ENCODE data around the gene GSN. TPM values are rescaled to one million over a fixed set of nuclear protein-coding genes. Genes with fewer than 3 reads are reported as not detected.

The GSN gene
- total and polyA plus RNA-seq, 10 of the 15 experiments (the other 5 are each of a cell fraction or from before 2014, with no cell fraction given), result 0.66 to 9.2 (median 6.2) TPM

DNA sequence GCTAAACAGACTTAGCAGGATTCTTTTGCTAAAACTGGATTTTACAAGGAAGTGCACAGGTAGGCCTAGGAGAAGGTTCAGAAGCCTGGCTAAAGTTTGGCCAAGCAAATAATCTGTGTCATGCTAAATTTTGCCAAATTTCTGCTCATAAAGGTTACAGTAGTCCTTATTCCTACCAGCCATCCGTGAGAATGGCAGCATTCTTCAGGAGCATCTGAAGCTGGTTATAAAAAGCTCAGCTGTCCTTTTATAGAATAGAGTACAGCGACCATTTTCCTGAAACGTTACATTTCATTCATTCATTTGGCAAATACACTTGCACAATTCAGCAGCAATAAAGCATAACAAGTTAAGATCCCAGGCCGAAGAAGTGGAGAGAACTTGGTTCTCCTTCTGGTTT is 6.9 kb downstream of the GSN start (continued):
- TF ChIP-seq, protein P1, sequence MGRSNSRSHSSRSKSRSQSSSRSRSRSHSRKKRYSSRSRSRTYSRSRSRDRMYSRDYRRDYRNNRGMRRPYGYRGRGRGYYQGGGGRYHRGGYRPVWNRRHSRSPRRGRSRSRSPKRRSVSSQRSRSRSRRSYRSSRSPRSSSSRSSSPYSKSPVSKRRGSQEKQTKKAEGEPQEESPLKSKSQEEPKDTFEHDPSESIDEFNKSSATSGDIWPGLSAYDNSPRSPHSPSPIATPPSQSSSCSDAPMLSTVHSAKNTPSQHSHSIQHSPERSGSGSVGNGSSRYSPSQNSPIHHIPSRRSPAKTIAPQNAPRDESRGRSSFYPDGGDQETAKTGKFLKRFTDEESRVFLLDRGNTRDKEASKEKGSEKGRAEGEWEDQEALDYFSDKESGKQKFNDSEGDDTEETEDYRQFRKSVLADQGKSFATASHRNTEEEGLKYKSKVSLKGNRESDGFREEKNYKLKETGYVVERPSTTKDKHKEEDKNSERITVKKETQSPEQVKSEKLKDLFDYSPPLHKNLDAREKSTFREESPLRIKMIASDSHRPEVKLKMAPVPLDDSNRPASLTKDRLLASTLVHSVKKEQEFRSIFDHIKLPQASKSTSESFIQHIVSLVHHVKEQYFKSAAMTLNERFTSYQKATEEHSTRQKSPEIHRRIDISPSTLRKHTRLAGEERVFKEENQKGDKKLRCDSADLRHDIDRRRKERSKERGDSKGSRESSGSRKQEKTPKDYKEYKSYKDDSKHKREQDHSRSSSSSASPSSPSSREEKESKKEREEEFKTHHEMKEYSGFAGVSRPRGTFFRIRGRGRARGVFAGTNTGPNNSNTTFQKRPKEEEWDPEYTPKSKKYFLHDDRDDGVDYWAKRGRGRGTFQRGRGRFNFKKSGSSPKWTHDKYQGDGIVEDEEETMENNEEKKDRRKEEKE (IDR thresholded peaks at IDR 0.05), result no peak
- TF ChIP-seq SIX5 (IDR thresholded peaks at IDR 0.05; ENCODE audit: low read depth, low read length, severe bottlenecking), result no peak

DNA sequence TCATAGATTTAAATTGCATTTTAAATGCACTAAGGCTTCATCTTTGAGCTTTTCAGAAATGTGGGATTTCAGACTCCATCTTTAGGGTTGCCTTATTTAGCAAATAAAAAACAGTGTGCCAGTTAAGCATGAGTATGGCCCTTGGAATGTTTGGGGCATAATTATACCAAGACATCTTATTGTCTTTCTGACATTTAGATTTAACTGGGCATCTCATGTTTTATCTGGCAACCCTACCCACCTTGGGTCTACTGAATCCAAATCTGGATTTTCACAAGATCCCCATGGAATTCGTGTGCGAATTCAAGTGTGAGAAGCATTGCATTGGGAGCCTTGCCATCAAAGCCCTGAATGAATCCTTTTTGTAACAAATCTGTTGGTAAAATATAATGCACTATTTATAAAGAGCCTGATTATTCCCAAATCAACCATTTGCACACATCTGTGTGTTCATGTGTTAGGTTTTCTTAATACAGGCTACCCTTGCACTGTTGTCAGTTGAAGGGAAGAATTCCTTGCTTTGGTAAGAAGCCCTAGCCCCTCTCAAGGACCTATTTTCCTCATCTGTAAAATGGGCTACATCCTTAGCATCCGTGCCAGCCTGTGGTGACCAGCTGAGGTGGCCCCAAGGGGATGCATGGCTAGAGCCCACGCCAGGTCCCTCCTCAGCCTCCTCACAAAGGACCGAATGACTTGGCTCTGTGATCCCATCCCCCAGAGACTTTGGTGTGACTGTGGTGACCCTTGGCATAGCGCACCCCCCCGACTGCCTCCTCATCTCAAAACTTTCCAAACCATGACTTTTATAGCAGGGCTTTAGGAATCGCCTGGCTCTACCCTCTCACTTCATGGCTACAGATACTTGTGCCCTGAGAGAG is 8.1 kb downstream of the GSN start:
- no peak overlapping the region for H3K9ac ChIP-seq (ENCODE audit: control insufficient read depth, insufficient read depth, low read length)
- H3K4me3 ChIP-seq, result no peak overlapping the region
- in situ Hi-C loops (cut with MboI) (no loop called here), intact Hi-C loops (cut with micrococcal nuclease; ENCODE audit: unreplicated experiment) (no loop called here)
- H2AFZ ChIP-seq (ENCODE audit: control insufficient read depth, low read depth, low read length), result no peak overlapping the region
- ATAC-seq (no peak), FAIRE-seq (no peak), DNase-seq (ENCODE audit: low read depth, low spot score) (no peak)
- H3K27me3 ChIP-seq (replicated peaks in 1 of 2; ENCODE audit: control insufficient read depth in 2 of 2, insufficient read depth in 2 of 2, low read length in 1 of 2), result no peaks in the 10 kb centered on the region
- H3K4me2 ChIP-seq (ENCODE audit: control insufficient read depth, insufficient read depth), result no peak overlapping the region
- no TSS peak for BruUV-seq (replicated peaks)
- ChIA-PET RAD21 (ENCODE audit: unreplicated experiment) (no interaction called here), POLR2A (no interaction called here), SMC1A (ENCODE audit: uncharacterized antibody, unreplicated experiment) (no interaction called here), CTCF (no interaction called here)
- no peaks in the 10 kb centered on the region for H3K36me3 ChIP-seq (ENCODE audit: control insufficient read depth in 2 of 2, insufficient read depth in 2 of 2, low read length in 1 of 2)
- no peaks in the 10 kb centered on the region for H3K9me3 ChIP-seq (replicated peaks; ENCODE audit: control insufficient read depth, insufficient read depth, low read length)
- H4K20me1 ChIP-seq (ENCODE audit: control insufficient read depth, insufficient read depth), result no peaks in the 10 kb centered on the region
- WGBS (ENCODE audit: insufficient coverage, insufficient replicate concordance, low lambda C conversion rate, missing lambda C conversion rate), result 40% methylated on average over 8 of the region's 8 CpGs
- H3K27ac ChIP-seq (ENCODE audit: control insufficient read depth, insufficient read depth), result no peak overlapping the region
- no peaks in the 10 kb centered on the region for H3K4me1 ChIP-seq (ENCODE audit: control insufficient read depth, insufficient read depth, low read length)
- no peaks in the 10 kb centered on the region for H3K79me2 ChIP-seq (ENCODE audit: control insufficient read depth, insufficient read depth, low read length)
- no peak for TF ChIP-seq POU2F2 (IDR thresholded peaks at IDR 0.05; ENCODE audit: borderline replicate concordance, low read depth, low read length)
- TF ChIP-seq STAT1 (conservative IDR thresholded peaks at IDR 0.05), result no peak
- no peak for TF ChIP-seq FOXK2 (IDR thresholded peaks at IDR 0.05)
- TF ChIP-seq POLR2AphosphoS2 (IDR thresholded peaks at IDR 0.05; ENCODE audit: low read depth, low read length), result no peak
- no peak for TF ChIP-seq TAF1 (IDR thresholded peaks at IDR 0.05; ENCODE audit: borderline replicate concordance, low read depth, low read length)
- TF ChIP-seq SREBF2 (IDR thresholded peaks at IDR 0.05; ENCODE audit: low read length), result no peak
- no peak for TF ChIP-seq SRF (IDR thresholded peaks at IDR 0.05; ENCODE audit: low read depth in 2 of 2, low read length in 2 of 2)
- no peak for TF ChIP-seq NR2C1 (IDR thresholded peaks at IDR 0.05)
- TF ChIP-seq JUNB (IDR thresholded peaks at IDR 0.05), result no peak
- TF ChIP-seq, protein P2, sequence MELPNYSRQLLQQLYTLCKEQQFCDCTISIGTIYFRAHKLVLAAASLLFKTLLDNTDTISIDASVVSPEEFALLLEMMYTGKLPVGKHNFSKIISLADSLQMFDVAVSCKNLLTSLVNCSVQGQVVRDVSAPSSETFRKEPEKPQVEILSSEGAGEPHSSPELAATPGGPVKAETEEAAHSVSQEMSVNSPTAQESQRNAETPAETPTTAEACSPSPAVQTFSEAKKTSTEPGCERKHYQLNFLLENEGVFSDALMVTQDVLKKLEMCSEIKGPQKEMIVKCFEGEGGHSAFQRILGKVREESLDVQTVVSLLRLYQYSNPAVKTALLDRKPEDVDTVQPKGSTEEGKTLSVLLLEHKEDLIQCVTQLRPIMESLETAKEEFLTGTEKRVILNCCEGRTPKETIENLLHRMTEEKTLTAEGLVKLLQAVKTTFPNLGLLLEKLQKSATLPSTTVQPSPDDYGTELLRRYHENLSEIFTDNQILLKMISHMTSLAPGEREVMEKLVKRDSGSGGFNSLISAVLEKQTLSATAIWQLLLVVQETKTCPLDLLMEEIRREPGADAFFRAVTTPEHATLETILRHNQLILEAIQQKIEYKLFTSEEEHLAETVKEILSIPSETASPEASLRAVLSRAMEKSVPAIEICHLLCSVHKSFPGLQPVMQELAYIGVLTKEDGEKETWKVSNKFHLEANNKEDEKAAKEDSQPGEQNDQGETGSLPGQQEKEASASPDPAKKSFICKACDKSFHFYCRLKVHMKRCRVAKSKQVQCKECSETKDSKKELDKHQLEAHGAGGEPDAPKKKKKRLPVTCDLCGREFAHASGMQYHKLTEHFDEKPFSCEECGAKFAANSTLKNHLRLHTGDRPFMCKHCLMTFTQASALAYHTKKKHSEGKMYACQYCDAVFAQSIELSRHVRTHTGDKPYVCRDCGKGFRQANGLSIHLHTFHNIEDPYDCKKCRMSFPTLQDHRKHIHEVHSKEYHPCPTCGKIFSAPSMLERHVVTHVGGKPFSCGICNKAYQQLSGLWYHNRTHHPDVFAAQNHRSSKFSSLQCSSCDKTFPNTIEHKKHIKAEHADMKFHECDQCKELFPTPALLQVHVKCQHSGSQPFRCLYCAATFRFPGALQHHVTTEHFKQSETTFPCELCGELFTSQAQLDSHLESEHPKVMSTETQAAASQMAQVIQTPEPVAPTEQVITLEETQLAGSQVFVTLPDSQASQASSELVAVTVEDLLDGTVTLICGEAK (IDR thresholded peaks at IDR 0.05; ENCODE audit: borderline replicate concordance), result no peak
- TF ChIP-seq RBBP5 (conservative IDR thresholded peaks at IDR 0.05), result no peak
- TF ChIP-seq RFX5 (IDR thresholded peaks at IDR 0.05; ENCODE audit: low read depth, low read length), result no peak
- TF ChIP-seq, protein P3, sequence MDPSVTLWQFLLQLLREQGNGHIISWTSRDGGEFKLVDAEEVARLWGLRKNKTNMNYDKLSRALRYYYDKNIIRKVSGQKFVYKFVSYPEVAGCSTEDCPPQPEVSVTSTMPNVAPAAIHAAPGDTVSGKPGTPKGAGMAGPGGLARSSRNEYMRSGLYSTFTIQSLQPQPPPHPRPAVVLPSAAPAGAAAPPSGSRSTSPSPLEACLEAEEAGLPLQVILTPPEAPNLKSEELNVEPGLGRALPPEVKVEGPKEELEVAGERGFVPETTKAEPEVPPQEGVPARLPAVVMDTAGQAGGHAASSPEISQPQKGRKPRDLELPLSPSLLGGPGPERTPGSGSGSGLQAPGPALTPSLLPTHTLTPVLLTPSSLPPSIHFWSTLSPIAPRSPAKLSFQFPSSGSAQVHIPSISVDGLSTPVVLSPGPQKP (IDR thresholded peaks at IDR 0.05; ENCODE audit: low read depth, low read length), result no peak
